ENCODE data around the gene MBD4. TPM values are rescaled to one million over a fixed set of nuclear protein-coding genes. Genes with fewer than 3 reads are reported as not detected.

MBD4 gene
- total RNA-seq, 6 donors from 2014 or later: 22.3 to 43.2 (median 34.6) TPM

GRCh38 chr3:129410971-129411370 lies 28.8 kb downstream of the MBD4 start:
- WGBS, 2 donors: 91 to 93% methylated on average over 10 to 17 of the region's 17 CpGs
- no peak for ATAC-seq (ENCODE audit: low FRiP score in 2 of 2)
- H3K36me3 ChIP-seq: no peaks in the 10 kb centered on the region

GRCh38 chr3:129409541-129409940 lies 30.2 kb downstream of the MBD4 start:
- Histone ChIP-seq H3K9me3 (no peaks in the 10 kb centered on the region), H3K27me3 (no peaks in the 10 kb centered on the region), H3K27ac (peak overlapping the region in 1 of 4 donors; percentile 6), H3K4me1 (no peaks in the 10 kb centered on the region), H3K4me3 (no peak overlapping the region), H3K36me3 (no peaks in the 10 kb centered on the region)
- WGBS, 2 donors: 68 to 91% methylated on average over 2 of the region's 2 CpGs
- no peak for TF ChIP-seq POLR2AphosphoS5 (IDR thresholded peaks at IDR 0.05)
- ATAC-seq (ENCODE audit: low FRiP score in 2 of 2): no peak
- DNase-seq: no peak

More at GRCh38 chr3:129410971-129411370, 28.8 kb downstream of the MBD4 start:
- Histone ChIP-seq H3K9me3 (no peaks in the 10 kb centered on the region), H3K4me1 (no peaks in the 10 kb centered on the region), H3K27ac (no peak overlapping the region), H3K4me3 (no peak overlapping the region), H3K27me3 (no peaks in the 10 kb centered on the region)
- DNase-seq: no peak
- TF ChIP-seq POLR2AphosphoS5 (IDR thresholded peaks at IDR 0.05) (no peak), EP300 (IDR thresholded peaks at IDR 0.05) (no peak), CTCF (IDR thresholded peaks at IDR 0.05) (no peak), POLR2A (IDR thresholded peaks at IDR 0.05) (no peak)

GRCh38 chr3:129404610-129405009 lies 35.1 kb downstream of the MBD4 start:
- no peak for ATAC-seq (ENCODE audit: low FRiP score in 2 of 2)
- no peaks in the 10 kb centered on the region for H3K27me3 ChIP-seq
- WGBS, 2 donors: 83 to 85% methylated on average over 5 of the region's 5 CpGs

GRCh38 chr3:129404130-129404529 lies 35.6 kb downstream of the MBD4 start:
- Histone ChIP-seq H3K36me3 (no peaks in the 10 kb centered on the region), H3K9me3 (no peaks in the 10 kb centered on the region), H3K4me1 (peaks cover 0 to 3% (median 0%) of the 10 kb centered on the region in 4 donors), H3K27ac (no peak overlapping the region), H3K4me3 (no peak overlapping the region), H3K27me3 (no peaks in the 10 kb centered on the region)
- ATAC-seq (ENCODE audit: low FRiP score in 2 of 2): no peak
- 88 to 90% methylated on average over 8 of the region's 8 CpGs for WGBS, 2 donors
- TF ChIP-seq POLR2AphosphoS5 (IDR thresholded peaks at IDR 0.05) (no peak), CTCF (IDR thresholded peaks at IDR 0.05) (no peak), POLR2A (IDR thresholded peaks at IDR 0.05) (no peak), EP300 (IDR thresholded peaks at IDR 0.05) (no peak)
- DNase-seq: no peak

More at GRCh38 chr3:129404610-129405009, 35.1 kb downstream of the MBD4 start:
- H3K4me3 ChIP-seq: no peak overlapping the region
- peaks cover 0 to 3% (median 0%) of the 10 kb centered on the region in 4 donors for H3K4me1 ChIP-seq
- H3K27ac ChIP-seq: no peak overlapping the region
- no peaks in the 10 kb centered on the region for H3K9me3 ChIP-seq
- no peak for DNase-seq
- TF ChIP-seq POLR2A (IDR thresholded peaks at IDR 0.05) (no peak), POLR2AphosphoS5 (IDR thresholded peaks at IDR 0.05) (no peak)
- no peaks in the 10 kb centered on the region for H3K36me3 ChIP-seq

- TF ChIP-seq POLR2AphosphoS5 (IDR thresholded peaks at IDR 0.05) (no peak), POLR2A (IDR thresholded peaks at IDR 0.05) (no peak), CTCF (IDR thresholded peaks at IDR 0.05) (no peak), EP300 (IDR thresholded peaks at IDR 0.05) (no peak)
- no peak for DNase-seq
- Histone ChIP-seq H3K27me3 (no peaks in the 10 kb centered on the region), H3K4me3 (no peak overlapping the region), H3K36me3 (no peaks in the 10 kb centered on the region), H3K9me3 (no peaks in the 10 kb centered on the region), H3K4me1 (peaks cover 0 to 6% (median 3%) of the 10 kb centered on the region in 4 donors), H3K27ac (no peak overlapping the region)
- WGBS, 2 donors: 78 to 85% methylated on average over 5 to 7 of the region's 7 CpGs
- ATAC-seq (ENCODE audit: low FRiP score in 2 of 2): no peak
Measured at GRCh38 chr3:129403450-129403849, 36.3 kb downstream of the MBD4 start.

GRCh38 chr3:129402616-129403015 lies 37.1 kb downstream of the MBD4 start:
- no peak for DNase-seq
- no peak overlapping the region for H3K4me3 ChIP-seq
- TF ChIP-seq POLR2AphosphoS5 (IDR thresholded peaks at IDR 0.05): no peak
- TF ChIP-seq CTCF (IDR thresholded peaks at IDR 0.05): no peak
- TF ChIP-seq POLR2A (IDR thresholded peaks at IDR 0.05): no peak
- TF ChIP-seq EP300 (IDR thresholded peaks at IDR 0.05): no peak
- no peak overlapping the region for H3K27ac ChIP-seq
- H3K27me3 ChIP-seq: no peaks in the 10 kb centered on the region
- no peaks in the 10 kb centered on the region for H3K9me3 ChIP-seq
- 88 to 93% methylated on average over 3 to 4 of the region's 4 CpGs for WGBS, 2 donors
- H3K36me3 ChIP-seq: no peaks in the 10 kb centered on the region
- ATAC-seq (ENCODE audit: low FRiP score in 2 of 2): no peak
- H3K4me1 ChIP-seq: peaks cover 6 to 14% (median 10%) of the 10 kb centered on the region in 4 donors

Data from upper lobe of left lung (tissue), 6 donors.